H9 (cell line): ENCODE results near the gene CA12. TPM values are rescaled to one million over a fixed set of nuclear protein-coding genes. Genes with fewer than 3 reads are reported as not detected.
"Not testable (repeated sequence)": the region's sequence is repeated elsewhere in the genome, so short reads cannot be mapped to it uniquely, and the experiment has no call there.

Experiments
- DNase-seq: peaks from one replicate; pipeline ENCODE4 v3.0.0-alpha.2; 2017
- H2AFZ ChIP-seq: one replicate; pipeline ENCODE4 v1.6.1; 2013; ENCODE audit warnings: mild to moderate bottlenecking, low read length, control low read depth, moderate library complexity
- H2AK5ac ChIP-seq: 2 replicates; pipeline ENCODE4 v1.6.1; 2013; ENCODE audit warnings: low read length, control low read depth, mixed read lengths; ENCODE audit not compliant: insufficient read length
- H2BK120ac ChIP-seq: one replicate; pipeline ENCODE4 v1.6.1; 2013; ENCODE audit warnings: low read depth, mild to moderate bottlenecking, low read length, control low read depth, inconsistent platforms; ENCODE audit not compliant: poor library complexity, severe bottlenecking
- H2BK12ac ChIP-seq: 2 replicates; pipeline ENCODE4 v1.6.1; 2013; ENCODE audit warnings: low read length, control low read depth, mixed read lengths, low read depth; ENCODE audit not compliant: insufficient read length
- H2BK15ac ChIP-seq: 2 replicates; pipeline ENCODE4 v1.6.1; 2013; ENCODE audit warnings: low read depth, low read length, control low read depth
- H2BK20ac ChIP-seq: one replicate; pipeline ENCODE4 v1.6.1; 2013; ENCODE audit warnings: low read depth, mild to moderate bottlenecking, low read length, control low read depth, inconsistent platforms; ENCODE audit not compliant: poor library complexity, severe bottlenecking
- H2BK5ac ChIP-seq: 2 replicates; pipeline ENCODE4 v1.6.1; 2013; ENCODE audit warnings: low read length, control low read depth, mixed read lengths; ENCODE audit not compliant: insufficient read length
- H3K14ac ChIP-seq: 2 replicates; pipeline ENCODE4 v1.6.1; 2013; ENCODE audit warnings: low read length, control low read depth; ENCODE audit not compliant: insufficient read depth
- H3K18ac ChIP-seq: 2 replicates; pipeline ENCODE4 v1.6.1; 2013; ENCODE audit warnings: low read depth, mild to moderate bottlenecking, mixed read lengths, low read length, control low read depth; ENCODE audit not compliant: insufficient read length
- H3K23ac ChIP-seq: 2 replicates; pipeline ENCODE4 v1.6.1; 2013; ENCODE audit warnings: low read length, control low read depth, mixed read lengths, low read depth; ENCODE audit not compliant: insufficient read length
- H3K23me2 ChIP-seq: 2 replicates; pipeline ENCODE4 v1.6.1; 2013; ENCODE audit warnings: low read depth, mild to moderate bottlenecking, mixed read lengths, low read length, control low read depth; ENCODE audit not compliant: insufficient read length, poor library complexity, severe bottlenecking
- H3K27ac ChIP-seq: 2 replicates; pipeline ENCODE4 v1.5.1; 2013; ENCODE audit warnings: low read length, control low read depth, mixed read lengths, low read depth; ENCODE audit not compliant: insufficient read length
- H3K27me3 ChIP-seq: 2 replicates; pipeline ENCODE4 v1.6.1; 2013; ENCODE audit warnings: low read length, control low read depth, inconsistent platforms; ENCODE audit not compliant: insufficient read depth
- H3K4ac ChIP-seq: 2 replicates; pipeline ENCODE4 v1.6.1; 2013; ENCODE audit warnings: low read depth, mild to moderate bottlenecking, control low read depth, inconsistent platforms, low read length, moderate library complexity
- H3K4me1 ChIP-seq: 2 replicates; pipeline ENCODE4 v1.6.1; 2013; ENCODE audit warnings: low read length, control low read depth, inconsistent platforms; ENCODE audit not compliant: insufficient read depth
- H3K4me2 ChIP-seq: 2 replicates; pipeline ENCODE4 v1.6.1; 2013; ENCODE audit warnings: low read length, control low read depth, mixed read lengths; ENCODE audit not compliant: insufficient read length, insufficient read depth
- H3K56ac ChIP-seq: 2 replicates; pipeline ENCODE4 v1.6.1; 2013; ENCODE audit warnings: low read depth, mild to moderate bottlenecking, mixed read lengths, low read length, control low read depth; ENCODE audit not compliant: insufficient read length
- H3K79me1 ChIP-seq: 2 replicates; pipeline ENCODE4 v1.6.1; 2013; ENCODE audit warnings: low read depth, mild to moderate bottlenecking, moderate library complexity, low read length, control low read depth, inconsistent platforms; ENCODE audit not compliant: insufficient read depth, poor library complexity, severe bottlenecking
- H3K79me2 ChIP-seq: 2 replicates; pipeline ENCODE4 v1.6.1; 2013; ENCODE audit warnings: low read length, control low read depth, inconsistent platforms; ENCODE audit not compliant: insufficient read depth
- H3K9ac ChIP-seq: 2 replicates; pipeline ENCODE4 v1.6.1; 2013; ENCODE audit warnings: low read length, control low read depth, mixed read lengths; ENCODE audit not compliant: insufficient read length; ENCODE audit errors: extremely low read depth
- H3K9me3 ChIP-seq: one replicate; pipeline ENCODE4 v1.6.1; 2013; ENCODE audit warnings: low read depth, low read length, inconsistent platforms; ENCODE audit not compliant: control insufficient read depth
- H3T11ph ChIP-seq: one replicate; pipeline ENCODE4 v1.6.1; 2013; ENCODE audit warnings: mild to moderate bottlenecking, low read length, control low read depth, inconsistent platforms
- H4K20me1 ChIP-seq: one replicate; pipeline ENCODE4 v1.6.1; 2013; ENCODE audit not compliant: control insufficient read depth, insufficient read length, insufficient read depth
- H4K5ac ChIP-seq: 2 replicates; pipeline ENCODE4 v1.6.1; 2013; ENCODE audit warnings: low read depth, mild to moderate bottlenecking, mixed read lengths, low read length, control low read depth; ENCODE audit not compliant: insufficient read length
- H4K8ac ChIP-seq: replicated peaks from 2 replicates; pipeline ENCODE4 v1.6.1; 2013; ENCODE audit warnings: low read length, control low read depth, mixed read lengths, low read depth; ENCODE audit not compliant: insufficient read length
- H4K91ac ChIP-seq: 2 replicates; pipeline ENCODE4 v1.6.1; 2013; ENCODE audit warnings: low read depth, mild to moderate bottlenecking, moderate library complexity, mixed read lengths, low read length, control low read depth; ENCODE audit not compliant: insufficient read length
- H3K27ac Mint-ChIP-seq, 3 experiments: 2 replicates in 2 of 3; 3 replicates in 1 of 3; pipeline ENCODE4 v1.8.0; 2020 to 2021; ENCODE audit warnings: mixed read lengths in 3 of 3, mild to moderate bottlenecking in 1 of 3, moderate library complexity in 1 of 3
- H3K27me3 Mint-ChIP-seq: 2 replicates; pipeline ENCODE4 v1.8.0; 2021; ENCODE audit warnings: low read depth, mild to moderate bottlenecking, moderate library complexity, mixed read lengths
- H3K36me3 Mint-ChIP-seq, 3 experiments: 2 replicates in 2 of 3; 3 replicates in 1 of 3; pipeline ENCODE4 v1.8.0; 2020 to 2021; ENCODE audit warnings: low read depth in 3 of 3, mixed read lengths in 3 of 3; ENCODE audit not compliant: insufficient read depth in 1 of 3
- H3K4me1 Mint-ChIP-seq, 2 experiments: 2 replicates each; pipeline ENCODE4 v1.8.0; 2020; ENCODE audit warnings: mixed read lengths in 2 of 2
- H3K4me3 Mint-ChIP-seq, 2 experiments: 2 replicates in 1 of 2; 3 replicates in 1 of 2; pipeline ENCODE4 v1.8.0; 2020 to 2021; ENCODE audit warnings: mild to moderate bottlenecking in 2 of 2, mixed read lengths in 2 of 2, moderate library complexity in 1 of 2
- H3K9me3 Mint-ChIP-seq, 2 experiments: 2 replicates in 1 of 2; 3 replicates in 1 of 2; pipeline ENCODE4 v1.8.0; 2020; ENCODE audit warnings: mild to moderate bottlenecking in 2 of 2, mixed read lengths in 2 of 2, moderate library complexity in 1 of 2
- WGBS: extraction: QIAGEN DNeasy Blood & Tissue Kit; methylation state at CpG from one replicate; pipeline ENCODE4 v1.1.7; 2013; ENCODE audit warnings: missing lambda C conversion rate, low lambda C conversion rate, mixed read lengths; ENCODE audit not compliant: insufficient read length; ENCODE audit errors: extremely low coverage; 5-methylcytosine and 5-hydroxymethylcytosine counted together
- total RNA-seq: library from RNA; stranded (reverse); gene quantifications from 2 replicates; pipeline ENCODE4 v1.2.1, GENCODE V29; 2021

Gene CA12
- total RNA-seq, 1 experiment from 2014 or later = 0.68 TPM

DNA sequence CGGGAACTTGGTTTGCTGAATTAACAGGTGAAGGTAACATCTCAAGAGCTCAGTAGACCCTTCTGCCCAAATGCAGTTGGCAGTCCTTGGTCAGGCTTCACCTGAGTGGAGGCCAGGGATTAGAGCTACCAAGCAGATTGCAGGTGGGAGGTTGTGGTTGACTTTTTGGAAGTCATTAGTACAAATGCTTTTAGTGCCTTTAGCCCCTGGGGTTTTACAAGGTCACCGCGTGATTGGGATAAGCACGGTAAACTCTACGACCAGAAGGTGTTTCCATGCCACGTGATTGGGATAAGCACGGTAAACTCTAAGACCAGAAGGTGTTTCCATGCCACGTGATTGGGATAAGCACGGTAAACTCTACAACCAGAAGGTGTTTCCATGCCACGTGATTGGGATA, 61.2 kb downstream of the CA12 start:
- H3K79me1 ChIP-seq, H3K9me3 Mint-ChIP-seq, H3K4ac ChIP-seq, H2AFZ ChIP-seq, H3T11ph ChIP-seq, H4K8ac ChIP-seq, H3K23ac ChIP-seq, H2BK20ac ChIP-seq, H3K27ac Mint-ChIP-seq, H3K4me2 ChIP-seq, H2BK120ac ChIP-seq, H3K27me3 ChIP-seq, DNase-seq, H3K9ac ChIP-seq, H3K56ac ChIP-seq, H2BK5ac ChIP-seq, H3K4me3 Mint-ChIP-seq, H3K27ac ChIP-seq, H3K23me2 ChIP-seq, H2AK5ac ChIP-seq, H2BK15ac ChIP-seq, H4K91ac ChIP-seq, H2BK12ac ChIP-seq, H3K14ac ChIP-seq, H3K9me3 ChIP-seq, H3K18ac ChIP-seq, H3K4me1 ChIP-seq, H3K36me3 Mint-ChIP-seq, H3K79me2 ChIP-seq, H3K27me3 Mint-ChIP-seq, H4K5ac ChIP-seq, H4K20me1 ChIP-seq: not testable (repeated sequence)
- WGBS = no CpG with 5 or more reads among the region's 10 CpGs
- peaks cover 24 to 28% of the 10 kb centered on the region in 2 experiments for H3K4me1 Mint-ChIP-seq
